Middle frontal gyrus (tissue), 1 donor: ENCODE measurements around the gene RO60.

ENCODE experiments used
- DNase-seq: peaks from one replicate; pipeline ENCODE4 v3.0.0-alpha.2; 2015; ENCODE audit warnings: low spot score; ENCODE audit errors: extremely low spot score

The RO60 gene

GRCh38 chr1:193060938-193061337 lies 1.5 kb downstream of the RO60 start:
- DNase-seq: no peak

DNA sequence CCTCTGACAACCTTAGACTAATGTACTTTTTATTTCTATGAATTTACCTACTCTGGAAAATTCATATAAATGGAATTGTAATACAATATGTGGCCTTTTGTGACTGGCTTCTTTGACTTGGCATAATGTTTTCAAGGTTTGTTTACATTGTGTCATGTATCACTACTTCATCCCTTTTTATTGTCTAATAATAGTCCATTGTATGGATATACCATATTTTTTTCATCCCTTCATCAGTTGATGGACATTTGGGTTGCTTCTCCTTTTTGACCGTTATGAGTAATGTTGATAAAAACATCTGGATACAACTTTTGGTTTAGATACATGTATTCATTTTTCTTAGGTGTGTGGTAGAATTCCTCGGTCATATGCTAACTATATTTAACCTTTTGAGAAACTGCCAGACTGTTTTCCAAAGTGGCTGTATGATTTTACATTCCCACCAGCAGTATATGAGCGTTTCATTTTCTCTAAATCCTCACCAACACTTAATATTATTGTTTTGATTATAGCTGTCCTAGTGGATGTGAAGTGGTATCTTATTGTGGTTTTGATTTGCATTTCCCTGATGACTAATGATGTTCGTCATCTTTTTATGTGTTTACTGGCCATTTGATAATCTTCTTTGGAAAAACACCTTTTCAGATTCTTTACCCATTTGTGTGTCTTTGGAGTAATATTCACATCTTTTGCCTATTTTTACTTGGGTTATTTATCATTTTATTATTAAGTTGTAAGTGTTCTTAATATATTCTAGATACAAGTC lies 3.5 kb downstream of the RO60 start:
- no peak for DNase-seq

DNA sequence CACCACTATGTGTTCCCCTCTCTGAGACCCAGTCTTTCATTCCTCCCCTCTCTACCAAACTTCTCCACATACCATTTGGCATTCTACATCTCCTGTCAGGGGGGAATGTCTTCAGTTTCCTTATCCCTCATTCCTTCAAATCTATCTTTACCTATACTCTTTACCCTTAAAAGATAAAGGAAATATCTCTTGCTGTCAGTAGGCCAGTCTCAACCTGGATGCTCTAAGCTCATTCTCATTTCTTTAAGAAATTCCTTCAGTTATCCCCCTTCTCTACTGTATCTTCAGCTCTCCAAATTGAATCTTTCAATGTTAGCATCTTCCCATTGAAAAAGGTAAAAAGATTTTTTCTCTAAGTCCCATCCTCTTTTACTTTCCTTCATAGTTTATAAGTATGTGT lies 6.5 kb downstream of the RO60 start:
- DNase-seq: no peak

DNA sequence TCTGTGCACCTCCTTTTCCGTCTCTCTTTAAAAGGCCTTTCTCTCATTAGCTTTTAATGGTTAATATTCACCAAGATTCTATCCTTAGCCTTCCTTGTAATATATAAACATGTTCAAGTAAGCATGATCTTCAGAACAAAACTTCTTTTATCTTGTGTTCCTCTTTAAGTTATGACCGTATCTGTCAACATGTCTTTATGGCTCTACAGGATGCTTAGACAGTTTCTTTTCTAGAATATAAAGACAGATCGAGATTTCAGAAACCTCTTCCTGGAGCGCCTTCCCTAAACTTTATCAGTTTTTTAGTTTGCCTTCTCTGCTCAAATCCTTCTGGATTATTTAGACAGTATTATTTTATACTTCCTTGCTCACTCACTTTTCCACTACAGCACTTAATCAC lies 7.2 kb downstream of the RO60 start:
- no peak for DNase-seq

DNA sequence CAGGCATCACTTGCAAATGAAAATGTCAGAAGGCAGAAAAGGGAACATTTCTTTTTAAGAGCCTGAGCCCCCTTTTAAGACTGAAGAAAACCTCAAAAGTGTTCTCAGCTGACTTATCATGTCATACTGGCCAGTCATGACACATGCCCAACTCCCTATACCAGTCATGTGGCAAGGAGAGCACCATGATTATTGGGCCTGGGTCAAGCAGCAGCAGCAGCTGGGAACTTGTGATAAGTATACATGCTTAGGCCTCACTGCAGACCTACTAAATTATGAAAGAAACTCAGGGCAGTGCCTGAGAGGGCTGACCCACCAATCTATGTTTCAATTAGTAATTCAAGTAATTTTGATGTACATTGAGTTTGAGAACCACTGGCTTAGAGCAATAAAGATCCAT lies 8.6 kb downstream of the RO60 start:
- DNase-seq: no peak

GRCh38 chr1:193069748-193070385 lies 10.5 kb downstream of the RO60 start:
- no peak for DNase-seq

DNA sequence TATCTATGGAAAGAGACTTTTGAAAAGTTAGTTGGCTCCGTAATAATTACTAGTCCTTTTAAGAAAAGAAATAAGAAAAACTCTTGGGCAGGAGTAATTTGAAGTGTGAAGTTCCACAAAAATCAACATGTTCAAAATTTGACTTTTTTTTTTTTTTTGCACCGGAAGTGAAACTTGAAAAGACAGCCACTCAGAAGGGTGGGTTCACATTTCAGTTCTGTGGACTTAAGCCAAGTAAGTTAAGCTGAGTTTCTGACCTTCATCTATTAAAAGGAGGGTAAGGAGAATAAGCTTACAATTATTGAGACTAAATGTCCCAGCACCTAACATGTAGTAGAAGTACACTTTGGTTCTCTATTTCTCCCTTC lies 11.0 kb downstream of the RO60 start:
- DNase-seq: no peak

- DNase-seq: no peak
These were observed 11.5 kb downstream of the RO60 start for GRCh38 chr1:193070942-193071341.

- DNase-seq: no peak
These were observed 18.6 kb downstream of the RO60 start for GRCh38 chr1:193077991-193078390.

DNA sequence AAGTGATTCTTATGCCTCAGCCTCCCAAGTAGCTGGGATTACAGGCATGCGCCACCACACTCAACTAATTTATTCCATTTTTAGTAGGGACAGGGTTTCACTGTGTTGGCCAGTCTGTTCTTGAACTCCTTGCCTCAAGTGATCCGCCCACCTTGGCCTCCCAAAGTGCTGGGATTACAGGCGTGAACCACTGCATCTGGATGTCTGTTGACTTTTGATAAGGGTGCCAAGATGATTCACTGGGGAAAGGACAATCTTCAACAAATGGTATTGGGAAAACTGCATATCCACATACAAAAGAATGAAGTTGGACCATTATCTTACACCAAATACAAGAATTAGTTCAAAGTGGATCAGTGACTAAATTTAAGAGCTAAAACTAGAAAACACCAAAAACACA lies 19.8 kb downstream of the RO60 start:
- DNase-seq: no peak

GRCh38 chr1:193083365-193084088 lies 24.1 kb downstream of the RO60 start:
- DNase-seq: no peak

DNA sequence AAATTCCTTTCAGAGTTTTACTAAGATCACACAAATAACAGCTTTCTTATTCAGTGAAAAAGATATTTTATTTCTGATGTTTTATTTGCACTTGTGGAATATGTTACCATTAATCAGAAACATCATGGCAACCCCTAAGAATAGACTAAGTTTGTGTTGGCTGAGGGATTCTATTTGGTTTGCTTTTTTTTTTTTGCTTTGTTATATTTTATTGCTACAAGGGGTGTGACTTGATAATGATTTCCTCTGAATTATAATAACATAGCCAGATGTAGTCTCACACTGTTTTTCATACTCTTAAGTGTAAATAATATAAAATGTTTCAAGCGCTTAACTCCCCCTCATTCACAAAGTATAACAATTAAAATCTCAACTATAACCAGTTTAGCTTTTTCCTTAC lies 25.9 kb downstream of the RO60 start:
- no peak for DNase-seq

GRCh38 chr1:193086342-193086741 lies 26.9 kb downstream of the RO60 start:
- DNase-seq: no peak

DNA sequence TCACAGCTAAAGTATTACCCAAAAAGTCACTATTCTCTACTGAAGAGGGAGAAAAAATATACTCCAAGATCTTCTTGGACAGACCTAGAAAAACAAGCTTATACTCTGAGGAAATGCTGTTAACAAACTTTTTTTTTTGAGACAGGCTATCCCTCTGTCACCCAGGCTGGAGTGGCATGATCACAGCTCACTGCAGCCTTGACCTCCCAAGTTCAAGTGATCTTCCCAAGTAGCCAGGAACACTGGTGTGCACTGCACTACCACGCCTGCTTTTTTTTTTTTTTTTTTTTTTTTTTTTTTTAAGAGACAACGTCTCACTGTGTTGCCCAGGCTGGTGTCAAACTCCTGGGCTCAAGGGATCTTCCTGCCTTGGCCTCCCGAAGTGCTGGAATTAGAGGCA lies 28.5 kb downstream of the RO60 start:
- no peak for DNase-seq

GRCh38 chr1:193090865-193091264 lies 31.5 kb downstream of the RO60 start:
- no peak for DNase-seq

DNA sequence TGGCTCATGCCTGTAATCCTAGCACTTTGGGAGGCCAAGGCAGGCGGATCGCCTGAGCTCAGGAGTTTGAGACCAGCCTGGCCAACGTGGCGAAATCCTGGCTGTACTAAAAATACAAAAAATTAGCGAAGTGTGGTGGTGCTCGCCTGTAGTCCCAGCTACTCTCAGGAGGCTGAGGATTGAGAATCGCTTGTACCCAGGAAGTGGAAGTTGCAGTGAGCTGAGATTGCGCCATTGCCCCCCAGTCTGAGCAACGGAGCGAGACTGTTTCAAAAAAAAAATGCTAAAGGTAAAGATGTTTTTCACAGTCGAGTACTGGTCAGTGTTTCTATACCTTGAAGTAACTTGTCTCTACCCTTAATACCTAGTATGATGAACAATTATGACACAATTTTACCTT lies 34.7 kb downstream of the RO60 start:
- DNase-seq: no peak

DNA sequence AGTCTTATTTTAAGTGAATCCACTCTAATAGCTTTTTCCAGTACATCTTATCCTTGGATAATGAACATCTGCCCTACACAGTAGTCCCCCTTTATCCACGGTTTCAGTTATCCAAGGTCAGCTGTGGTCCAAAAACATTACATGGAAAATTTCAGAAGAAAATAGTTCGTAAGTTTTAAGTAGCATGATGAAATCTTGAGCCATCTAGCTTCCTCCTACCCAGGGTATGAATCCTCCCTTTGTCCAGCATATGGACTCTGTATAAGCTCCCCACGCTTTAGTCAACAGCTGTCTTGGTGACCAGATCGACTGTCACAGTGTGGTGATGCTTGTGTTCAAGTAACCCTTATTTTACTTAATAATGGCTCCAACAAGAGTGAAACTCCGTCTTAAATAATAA lies 43.2 kb downstream of the RO60 start:
- no peak for DNase-seq

DNA sequence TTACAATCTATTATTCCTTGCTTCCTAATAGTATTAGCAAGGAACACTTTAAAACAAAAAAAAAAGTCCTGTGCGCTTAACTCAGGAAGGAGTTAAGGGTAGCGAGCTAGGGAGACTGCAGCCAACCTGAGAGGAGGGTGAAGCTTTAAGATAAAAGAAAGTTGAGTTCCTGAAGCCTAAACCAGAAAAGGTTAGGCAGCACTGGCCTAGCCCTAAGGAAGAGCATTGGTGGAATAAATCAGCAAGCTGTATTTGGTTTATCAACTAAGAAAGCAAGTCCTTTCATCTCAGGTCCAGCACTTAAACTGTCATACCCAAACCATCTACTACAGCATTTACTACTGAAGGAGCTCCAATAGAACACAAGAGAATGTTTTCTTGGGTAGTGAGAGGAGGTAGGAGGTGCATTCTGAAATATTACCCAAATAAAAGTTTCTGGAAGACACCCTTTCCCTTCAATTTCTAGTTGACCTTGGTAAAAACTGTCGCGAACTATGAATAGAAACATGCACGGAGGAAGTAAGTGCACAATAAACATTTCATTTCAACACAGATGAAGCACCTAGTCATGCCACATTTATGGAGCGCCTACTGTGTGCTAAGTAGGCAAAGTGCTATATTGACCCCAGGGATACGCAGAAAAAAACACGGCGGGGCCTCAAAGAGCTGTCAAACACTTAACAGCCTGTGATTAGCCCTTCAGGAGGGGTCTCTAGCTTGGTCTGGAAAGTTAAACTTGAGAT lies 44.5 kb downstream of the RO60 start:
- DNase-seq: no peak

GRCh38 chr1:193104502-193104906 lies 45.1 kb downstream of the RO60 start:
- DNase-seq: peak; percentile 27

DNA sequence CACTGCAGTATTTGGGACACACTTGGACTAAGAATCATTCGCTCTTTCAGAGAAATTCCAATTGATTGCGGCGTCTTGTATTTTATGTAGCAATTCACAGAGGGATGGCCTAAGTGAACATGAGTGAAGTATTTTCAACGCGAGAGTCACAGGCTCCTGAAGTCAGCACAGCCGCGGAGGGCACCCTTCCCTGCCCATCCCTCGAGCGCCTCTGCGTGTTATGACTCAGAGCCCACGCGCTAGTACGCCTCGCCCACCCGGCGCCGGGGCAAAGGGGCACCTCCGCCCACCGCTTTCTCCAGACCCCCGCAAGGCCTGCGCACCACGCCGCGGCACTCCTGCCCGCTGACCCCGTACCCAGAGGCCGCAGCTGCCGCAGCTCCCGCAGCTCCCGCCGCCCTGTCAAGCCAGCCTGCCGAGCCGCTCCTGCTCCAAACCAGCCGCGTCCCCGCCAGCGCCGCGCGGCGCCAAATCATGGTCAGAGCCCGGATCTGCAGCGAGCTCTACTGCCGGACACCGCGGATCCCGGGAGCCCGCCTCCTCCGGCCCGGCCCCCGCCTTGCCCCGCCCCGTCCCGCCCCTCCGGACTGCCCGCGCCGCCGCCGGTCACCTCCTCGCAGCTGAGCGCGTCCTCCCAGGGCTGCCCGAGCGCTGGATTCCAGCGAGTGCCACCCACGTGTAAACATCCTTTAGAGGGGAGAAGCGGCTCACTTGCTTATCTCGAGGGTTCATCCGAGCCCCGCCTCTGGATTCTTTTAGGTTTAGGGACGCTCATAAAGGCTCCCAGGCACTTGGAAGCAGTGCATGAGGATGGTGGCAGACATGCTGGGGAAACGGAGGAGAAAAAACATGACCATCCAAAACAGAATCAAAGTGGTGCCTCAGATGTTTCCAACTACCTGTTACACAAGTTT lies 45.8 kb downstream of the RO60 start, which contains the start of gene GLRX2:
Gene GLRX2, minus strand, starts transcription at position 508 of the 914 bp plus-strand sequence. Its CDS starts 32 bp downstream, at position 476.
- DNase-seq: peak; percentile 58

DNA sequence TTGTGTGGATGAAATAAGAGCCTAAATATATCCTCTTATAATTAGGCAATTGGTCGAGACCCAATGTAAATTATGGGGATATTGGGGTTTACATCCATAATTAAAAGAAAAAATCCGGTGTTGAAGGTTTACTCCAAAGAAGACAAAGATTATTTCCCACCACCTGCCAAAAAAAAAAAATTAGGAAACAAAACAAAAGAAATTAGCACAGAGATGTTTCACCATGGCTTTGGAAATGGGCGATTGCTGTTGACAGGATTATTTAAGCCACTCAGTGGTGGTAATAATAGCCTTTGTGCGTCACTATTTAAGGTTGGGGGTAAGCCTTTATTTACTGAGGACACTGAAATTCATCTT lies 46.4 kb downstream of the RO60 start:
- DNase-seq: no peak
